ENCODE results near the gene SCGB2B2.
A peak's percentile ranks its signal among the peaks of the same experiment; 100 is the strongest.
"Not testable (repeated sequence)": the region's sequence is repeated elsewhere in the genome, so short reads cannot be mapped to it uniquely, and the experiment has no call there.

SCGB2B2 gene

DNA sequence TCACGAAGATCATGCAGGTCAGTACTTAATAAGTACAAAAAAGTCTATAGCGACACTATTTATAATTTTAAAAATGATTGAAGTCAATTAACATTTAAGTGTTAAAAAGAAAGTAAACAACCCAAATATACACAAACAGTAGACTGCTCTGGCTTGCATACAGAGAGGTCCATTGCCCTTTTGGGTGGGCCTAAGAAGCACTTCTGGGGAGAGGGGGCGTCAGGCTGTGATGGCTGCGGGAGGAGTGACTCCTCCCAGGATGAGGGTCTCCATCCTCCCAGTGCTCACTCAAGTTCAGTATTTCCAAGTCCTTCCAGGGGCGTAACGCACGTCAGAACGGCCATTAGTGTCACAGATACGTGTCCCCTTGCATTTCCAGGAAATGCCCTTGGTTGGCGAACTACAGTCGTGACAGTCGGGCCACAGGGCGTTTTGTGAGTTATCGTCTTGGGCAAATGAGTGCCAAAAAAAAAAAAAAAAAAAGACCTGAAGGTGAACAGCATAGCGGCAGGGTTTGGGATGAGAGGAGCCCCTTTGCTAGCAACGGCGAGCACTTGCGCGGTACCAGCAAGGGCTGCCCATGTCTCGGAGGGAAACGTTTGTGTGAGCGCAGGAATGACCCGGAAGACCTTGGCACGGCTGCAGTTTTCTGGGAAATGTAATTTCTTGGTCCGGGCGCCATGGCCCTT lies at the start of gene SCGB2B2:
Gene SCGB2B2, minus strand, starts transcription at position 463 of the 689 bp plus-strand sequence. CDS start 82,596 bp downstream, outside the sequence.
- DNase-seq (ENCODE audit: low read depth) = no peak

GRCh38 chr19:34725400-34725799 lies 48.4 kb upstream of the SCGB2B2 start:
- DNase-seq (ENCODE audit: low read depth) = no peak

GRCh38 chr19:34722353-34722752 lies 45.4 kb upstream of the SCGB2B2 start:
- no peak for DNase-seq (ENCODE audit: low read depth)

DNA sequence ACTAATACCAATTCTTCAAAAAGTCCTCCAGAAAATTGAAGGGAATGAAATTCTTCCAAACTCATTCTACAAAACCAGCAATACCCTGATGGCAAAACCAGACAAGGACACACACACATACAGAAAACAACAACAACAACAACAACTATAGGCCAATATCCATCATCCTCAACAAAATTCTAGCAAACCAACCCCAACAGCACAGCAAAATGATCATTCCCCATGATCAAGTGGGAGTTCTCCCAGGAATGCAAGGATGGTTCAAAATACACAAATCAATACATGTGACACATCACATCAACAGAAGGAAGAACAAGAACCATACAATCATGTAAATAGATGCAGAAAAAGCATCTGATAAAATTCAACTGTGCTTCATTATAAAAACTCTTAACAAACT lies 38.4 kb upstream of the SCGB2B2 start:
- no peak for DNase-seq (ENCODE audit: low read depth)

DNA sequence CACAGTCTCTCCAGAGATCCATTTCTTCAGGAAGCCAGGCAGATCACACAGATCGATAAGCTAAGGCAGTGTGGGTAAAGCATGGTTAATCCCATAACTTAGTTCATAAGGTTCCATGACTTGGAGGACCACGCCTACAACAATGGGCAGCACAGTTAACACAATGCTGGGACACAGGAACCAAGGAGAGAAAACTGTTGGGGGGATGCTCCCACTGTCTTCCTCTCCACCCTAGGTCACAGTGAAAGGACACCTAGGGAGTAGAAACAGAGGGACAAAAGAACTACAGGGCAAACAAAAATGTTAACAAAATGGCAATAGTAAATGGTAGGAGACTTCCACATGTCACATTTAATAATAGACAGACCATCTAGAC lies 36.3 kb upstream of the SCGB2B2 start:
- DNase-seq (ENCODE audit: low read depth) = no peak

DNA sequence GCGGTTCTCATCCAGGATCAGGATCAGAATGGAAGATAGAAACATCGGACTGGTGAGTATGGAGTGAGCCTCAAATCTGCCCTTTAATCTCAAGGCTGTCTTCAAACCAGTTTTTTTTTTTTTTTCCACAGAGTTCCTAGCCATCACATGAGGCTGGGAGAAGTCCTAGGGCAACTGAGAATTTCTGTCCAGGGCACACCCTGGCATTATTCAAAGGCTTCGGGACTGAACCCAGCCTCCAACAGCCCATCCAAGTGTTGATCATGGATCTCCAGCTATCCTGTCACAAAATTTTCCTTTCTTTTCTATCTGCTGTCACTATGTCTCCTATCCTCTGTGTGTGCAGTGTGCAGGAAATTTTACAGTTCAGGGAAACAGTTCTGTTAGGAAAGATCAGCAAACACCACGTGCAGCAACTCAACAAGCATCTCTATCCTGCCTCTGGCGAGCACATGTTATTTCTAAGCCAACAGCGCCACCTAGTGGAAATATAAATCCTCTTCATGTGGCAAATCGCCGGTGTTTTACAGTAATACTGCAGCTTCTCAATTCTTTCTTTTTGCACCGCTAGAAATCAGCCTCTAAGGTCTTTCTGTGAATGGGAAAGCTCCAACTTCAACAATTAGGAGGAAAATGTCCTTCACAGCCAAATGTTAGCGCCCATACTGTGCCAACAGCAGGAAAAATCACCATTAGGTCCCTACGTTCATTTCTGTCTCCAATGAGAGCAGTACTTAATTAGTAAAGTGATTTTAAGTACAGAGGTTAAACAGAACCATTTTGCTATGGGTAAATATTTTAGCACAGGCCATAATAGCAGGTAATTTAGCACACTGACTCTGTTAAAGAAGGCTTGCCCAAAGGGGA lies 35.7 kb upstream of the SCGB2B2 start:
- peak; percentile 18 for DNase-seq (ENCODE audit: low read depth)

- no peak for DNase-seq (ENCODE audit: low read depth)
These were observed 34.9 kb upstream of the SCGB2B2 start for GRCh38 chr19:34711890-34712289.

- no peak for DNase-seq (ENCODE audit: low read depth)
These were observed 30.7 kb upstream of the SCGB2B2 start for GRCh38 chr19:34707661-34708060.

DNA sequence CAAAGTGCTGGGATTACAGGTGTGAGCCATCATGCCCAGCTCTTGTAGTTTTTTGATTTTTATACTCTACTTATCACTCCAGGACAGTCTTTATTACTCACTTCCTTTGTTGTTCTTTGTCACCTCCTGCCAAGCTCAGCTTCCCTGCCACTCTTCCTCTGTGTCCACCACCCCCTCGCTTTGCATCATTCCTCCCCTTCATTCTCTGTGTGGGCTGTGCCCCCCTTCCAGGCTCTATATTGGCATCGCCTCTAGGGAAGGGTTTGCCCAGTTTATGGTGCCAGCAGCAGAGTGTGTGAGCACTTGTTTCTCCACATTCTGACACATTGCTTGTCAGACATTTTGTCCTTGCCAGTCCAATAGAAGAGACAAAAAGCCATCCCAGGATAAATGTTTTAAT lies 15.6 kb upstream of the SCGB2B2 start:
- no peak for DNase-seq (ENCODE audit: low read depth)

DNA sequence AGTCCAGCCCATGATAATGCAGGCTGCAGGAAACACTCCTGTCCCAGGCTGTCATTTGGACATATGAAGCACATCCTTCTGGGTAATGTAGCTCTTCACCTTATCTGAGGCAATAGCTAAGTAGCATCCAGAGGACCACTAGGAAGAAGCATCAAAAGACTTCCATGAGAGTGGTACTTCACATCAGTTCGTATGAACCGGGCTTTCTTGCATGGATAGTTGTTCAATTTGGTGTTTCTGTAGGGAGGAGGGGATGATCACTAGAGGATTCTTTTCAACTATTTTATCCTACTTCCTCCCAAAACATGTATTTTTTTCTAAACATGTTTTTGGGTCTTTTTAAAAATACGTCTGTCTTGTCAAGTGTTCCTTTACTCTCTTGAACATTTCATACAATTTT lies 13.4 kb upstream of the SCGB2B2 start:
- DNase-seq (ENCODE audit: low read depth) = no peak

GRCh38 chr19:34688592-34688991 lies 11.6 kb upstream of the SCGB2B2 start:
- no peak for DNase-seq (ENCODE audit: low read depth)

DNA sequence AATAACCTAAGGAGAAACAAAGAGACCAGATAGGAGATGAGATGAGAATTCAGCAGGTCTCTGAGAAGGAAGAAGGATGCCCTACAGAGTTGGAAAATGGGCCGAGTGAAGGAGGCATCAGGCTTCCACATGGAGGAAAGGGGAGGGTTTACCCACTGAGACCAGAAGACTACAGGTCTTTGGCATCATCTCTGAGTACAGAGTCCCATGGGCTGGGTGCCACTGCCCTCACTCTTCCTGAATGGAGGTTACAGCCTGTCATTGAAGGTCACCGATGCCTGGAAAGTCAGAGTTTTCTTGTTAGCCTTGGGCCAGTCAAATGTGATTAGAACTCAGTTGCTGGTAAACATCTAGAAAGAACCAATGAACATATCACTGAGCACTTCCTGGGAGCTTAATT lies 10.4 kb upstream of the SCGB2B2 start:
- DNase-seq (ENCODE audit: low read depth) = no peak

DNA sequence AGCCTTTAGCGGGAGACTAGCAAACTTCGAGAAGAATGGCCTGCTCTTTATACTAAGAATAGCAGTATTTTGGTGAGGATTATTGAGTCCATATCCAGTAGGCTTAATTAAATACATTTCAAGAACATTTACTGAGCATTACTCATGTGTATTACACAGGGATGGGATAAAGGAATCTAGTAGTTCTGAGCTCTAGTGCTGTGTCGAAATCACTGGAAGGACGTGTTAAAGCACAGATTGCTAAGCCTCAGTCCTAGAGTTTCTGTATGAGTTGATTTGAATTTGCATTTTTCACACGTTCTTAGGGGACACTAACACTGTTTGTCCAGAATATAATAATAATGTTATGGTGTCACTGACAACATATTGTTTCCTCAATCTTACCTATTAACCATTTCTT lies 9.5 kb upstream of the SCGB2B2 start:
- DNase-seq (ENCODE audit: low read depth) = no peak

DNA sequence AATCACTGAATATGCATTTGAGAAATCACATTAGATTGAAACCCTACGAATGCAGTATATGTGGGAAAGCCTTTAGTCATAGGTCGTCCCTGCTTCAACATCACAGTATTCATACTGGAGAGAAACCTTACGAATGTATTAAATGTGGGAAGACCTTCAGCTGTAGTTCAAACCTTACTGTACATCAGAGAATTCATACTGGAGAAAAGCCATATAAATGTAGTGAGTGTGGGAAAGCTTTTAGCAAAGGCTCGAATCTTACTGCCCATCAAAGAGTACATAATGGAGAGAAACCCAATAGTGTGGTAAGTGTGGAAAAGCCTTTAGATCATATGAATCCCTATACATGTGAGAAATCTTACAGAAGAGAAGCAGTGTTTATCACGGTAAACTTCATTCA lies 8.3 kb upstream of the SCGB2B2 start:
- not testable (repeated sequence) for DNase-seq (ENCODE audit: low read depth)

GRCh38 chr19:34681478-34681877 lies 4.5 kb upstream of the SCGB2B2 start:
- DNase-seq (ENCODE audit: low read depth) = no peak

GRCh38 chr19:34678421-34678820 lies 1.5 kb upstream of the SCGB2B2 start:
- DNase-seq (ENCODE audit: low read depth) = no peak

DNA sequence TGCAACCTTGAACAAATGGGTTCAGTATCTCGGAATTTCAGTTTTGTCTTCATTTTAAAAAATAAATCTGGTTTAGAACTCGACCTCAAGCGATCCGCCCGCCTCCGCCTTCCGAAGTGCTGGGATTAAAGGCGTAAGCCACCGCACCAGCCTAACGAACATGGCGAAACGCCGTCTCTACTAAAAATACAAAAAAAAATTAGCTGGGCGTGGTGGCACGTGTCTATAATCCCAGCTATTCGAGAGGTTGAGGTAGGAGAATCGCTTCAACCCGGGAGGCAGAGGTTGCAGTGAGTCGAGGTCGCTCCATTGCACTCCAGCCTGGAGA lies 1.1 kb upstream of the SCGB2B2 start:
- no peak for DNase-seq (ENCODE audit: low read depth)

DNA sequence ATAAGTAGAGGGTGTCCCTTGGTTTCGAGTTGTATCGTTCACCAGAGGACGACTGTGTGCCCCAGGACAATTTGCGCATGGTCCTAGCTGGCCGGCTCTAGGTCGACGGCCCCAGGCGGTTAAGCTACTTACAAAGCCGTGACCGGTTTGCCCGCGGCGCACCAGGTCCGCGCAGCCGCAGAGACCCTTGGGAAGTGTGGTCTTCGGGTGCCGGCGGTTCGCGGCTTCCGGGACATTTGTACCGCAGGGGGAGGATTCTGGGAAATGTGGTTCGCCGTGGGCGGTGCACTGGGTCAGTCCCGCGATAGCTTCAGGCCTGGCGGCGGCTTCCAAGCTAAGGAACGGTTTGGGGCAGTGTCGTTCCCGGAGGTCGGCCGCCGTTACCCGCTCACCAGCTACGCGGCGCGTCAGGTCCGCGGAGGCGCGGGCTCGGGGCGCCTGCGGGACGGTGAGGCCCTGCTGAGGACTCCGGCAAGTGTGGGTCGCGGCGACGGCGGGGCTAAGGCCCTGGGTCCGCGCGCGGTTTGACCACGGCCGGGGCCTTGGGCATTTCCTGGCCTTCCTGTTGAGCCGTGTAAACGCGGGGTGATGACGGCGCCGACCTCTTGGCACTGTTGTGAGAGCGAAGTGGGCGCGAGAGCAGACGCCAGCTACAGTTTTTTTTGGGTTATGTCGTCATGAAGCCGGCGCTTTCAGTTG lies 576 bp upstream of the SCGB2B2 start, which contains the start of gene ZNF302:
Gene ZNF302, plus strand, starts transcription at position 293 of the 699 bp plus-strand sequence. CDS start 1,127 bp downstream, outside the sequence.
- DNase-seq (ENCODE audit: low read depth) = peak; percentile 89

DNA sequence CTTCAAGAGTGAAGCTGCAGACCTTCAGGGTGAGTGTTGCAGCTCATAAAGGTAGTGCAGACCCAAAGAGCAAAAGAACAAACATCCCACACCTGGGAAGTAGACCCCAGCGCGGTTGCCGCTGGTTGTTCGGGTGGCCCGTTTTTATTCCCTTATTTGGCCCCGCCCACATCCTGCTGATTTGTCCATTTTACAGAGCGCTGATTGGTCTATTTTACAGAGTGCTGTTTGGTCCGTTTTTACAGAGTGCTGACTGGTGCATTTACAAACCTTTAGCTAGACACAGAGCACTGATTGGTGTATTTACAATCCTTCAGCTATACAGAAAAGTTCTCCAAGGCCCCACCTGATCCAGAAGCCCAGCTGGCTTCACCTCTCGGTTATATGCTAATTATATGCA lies 1.0 kb downstream of the SCGB2B2 start:
- DNase-seq (ENCODE audit: low read depth) = no peak

GRCh38 chr19:34675250-34675649 lies 1.7 kb downstream of the SCGB2B2 start:
- DNase-seq (ENCODE audit: low read depth) = no peak

GRCh38 chr19:34673590-34673989 lies 3.4 kb downstream of the SCGB2B2 start:
- DNase-seq (ENCODE audit: low read depth) = no peak

GRCh38 chr19:34671972-34672371 lies 5.0 kb downstream of the SCGB2B2 start:
- DNase-seq (ENCODE audit: low read depth) = no peak

GRCh38 chr19:34669305-34669704 lies 7.7 kb downstream of the SCGB2B2 start:
- DNase-seq (ENCODE audit: low read depth) = no peak

All from stimulated activated CD8-positive, alpha-beta memory T cell treated with anti-CD3 and anti-CD28 coated beads, Interleukin-15, amount 100 ng/mL, for 1 hour (primary cell).